HL-60 (cell line): ENCODE data around the gene KDELR3.

Experiments used
- DNase-seq, 2 experiments: peaks; one replicate each; pipeline ENCODE4 v3.0.0-alpha.2; 2010 to 2020; ENCODE audit warnings: low read depth in 1 of 2, low spot score in 1 of 2
- H3K27ac ChIP-seq: fragments of 250-450 bp; sonication (Bioruptor Pico); replicated peaks from 2 replicates; pipeline ENCODE4 v1.5.1; 2020; ENCODE audit warnings: mild to moderate bottlenecking, moderate library complexity
- H3K27me3 ChIP-seq: fragments of 250-450 bp; sonication (Bioruptor Pico); 2 replicates; pipeline ENCODE4 v1.5.1; 2021; ENCODE audit warnings: mild to moderate bottlenecking, moderate library complexity; ENCODE audit not compliant: insufficient read depth, poor library complexity, severe bottlenecking
- H3K4me3 ChIP-seq: replicated peaks from 2 replicates; pipeline ENCODE4 v1.5.1; 2011; ENCODE audit warnings: mild to moderate bottlenecking, control low read depth, low read length; ENCODE audit not compliant: insufficient read depth
- GABPA ChIP-seq: IDR thresholded peaks from 2 replicates; pipeline ENCODE4 v1.6.1; 2012; ENCODE audit warnings: low read depth
- POLR2AphosphoS5 ChIP-seq: IDR thresholded peaks from 2 replicates; pipeline ENCODE4 v1.6.1; 2012; ENCODE audit warnings: low read depth
- SPI1 ChIP-seq: IDR thresholded peaks from 2 replicates; pipeline ENCODE4 v1.6.1; 2012; ENCODE audit warnings: low read depth, mild to moderate bottlenecking, borderline replicate concordance
- TF ChIP-seq, protein P1 (sequence below): IDR thresholded peaks from one replicate; pipeline ENCODE4 v1.5.1; 2011; ENCODE audit warnings: low read length, control low read depth, inconsistent platforms; ENCODE audit not compliant: insufficient read depth
- TF ChIP-seq, protein P2 (sequence below): IDR thresholded peaks from 2 replicates; pipeline ENCODE4 v1.6.1; 2012; ENCODE audit warnings: low read depth; ENCODE audit not compliant: insufficient replicate concordance

The KDELR3 gene

DNA sequence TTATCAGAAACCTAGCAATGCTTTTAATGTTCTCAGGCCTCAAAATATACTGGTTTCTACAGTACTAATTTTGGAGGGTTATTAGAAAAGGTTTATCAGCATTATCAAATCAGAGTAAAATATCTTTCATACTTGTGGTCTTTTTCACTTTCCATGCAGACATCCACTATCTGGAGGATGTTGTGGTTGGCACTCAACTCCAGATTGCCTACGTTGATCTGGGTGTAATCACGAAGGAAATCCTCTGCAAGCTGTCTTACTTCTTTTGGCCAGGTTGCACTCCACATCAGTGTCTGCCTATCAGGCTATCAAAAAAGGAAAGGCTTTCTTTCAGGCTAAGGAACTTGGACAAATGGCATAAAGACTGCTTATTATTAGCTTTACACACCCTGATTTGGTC lies 26.6 kb downstream of the KDELR3 start:
- no peak for DNase-seq
- Histone ChIP-seq H3K27me3 (no peaks in the 10 kb centered on the region), H3K27ac (no peak overlapping the region), H3K4me3 (no peak overlapping the region)
- TF ChIP-seq GABPA (no peak), POLR2AphosphoS5 (no peak), SPI1 (no peak)
- TF ChIP-seq, protein P1, sequence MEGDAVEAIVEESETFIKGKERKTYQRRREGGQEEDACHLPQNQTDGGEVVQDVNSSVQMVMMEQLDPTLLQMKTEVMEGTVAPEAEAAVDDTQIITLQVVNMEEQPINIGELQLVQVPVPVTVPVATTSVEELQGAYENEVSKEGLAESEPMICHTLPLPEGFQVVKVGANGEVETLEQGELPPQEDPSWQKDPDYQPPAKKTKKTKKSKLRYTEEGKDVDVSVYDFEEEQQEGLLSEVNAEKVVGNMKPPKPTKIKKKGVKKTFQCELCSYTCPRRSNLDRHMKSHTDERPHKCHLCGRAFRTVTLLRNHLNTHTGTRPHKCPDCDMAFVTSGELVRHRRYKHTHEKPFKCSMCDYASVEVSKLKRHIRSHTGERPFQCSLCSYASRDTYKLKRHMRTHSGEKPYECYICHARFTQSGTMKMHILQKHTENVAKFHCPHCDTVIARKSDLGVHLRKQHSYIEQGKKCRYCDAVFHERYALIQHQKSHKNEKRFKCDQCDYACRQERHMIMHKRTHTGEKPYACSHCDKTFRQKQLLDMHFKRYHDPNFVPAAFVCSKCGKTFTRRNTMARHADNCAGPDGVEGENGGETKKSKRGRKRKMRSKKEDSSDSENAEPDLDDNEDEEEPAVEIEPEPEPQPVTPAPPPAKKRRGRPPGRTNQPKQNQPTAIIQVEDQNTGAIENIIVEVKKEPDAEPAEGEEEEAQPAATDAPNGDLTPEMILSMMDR: no peak
- TF ChIP-seq, protein P2, sequence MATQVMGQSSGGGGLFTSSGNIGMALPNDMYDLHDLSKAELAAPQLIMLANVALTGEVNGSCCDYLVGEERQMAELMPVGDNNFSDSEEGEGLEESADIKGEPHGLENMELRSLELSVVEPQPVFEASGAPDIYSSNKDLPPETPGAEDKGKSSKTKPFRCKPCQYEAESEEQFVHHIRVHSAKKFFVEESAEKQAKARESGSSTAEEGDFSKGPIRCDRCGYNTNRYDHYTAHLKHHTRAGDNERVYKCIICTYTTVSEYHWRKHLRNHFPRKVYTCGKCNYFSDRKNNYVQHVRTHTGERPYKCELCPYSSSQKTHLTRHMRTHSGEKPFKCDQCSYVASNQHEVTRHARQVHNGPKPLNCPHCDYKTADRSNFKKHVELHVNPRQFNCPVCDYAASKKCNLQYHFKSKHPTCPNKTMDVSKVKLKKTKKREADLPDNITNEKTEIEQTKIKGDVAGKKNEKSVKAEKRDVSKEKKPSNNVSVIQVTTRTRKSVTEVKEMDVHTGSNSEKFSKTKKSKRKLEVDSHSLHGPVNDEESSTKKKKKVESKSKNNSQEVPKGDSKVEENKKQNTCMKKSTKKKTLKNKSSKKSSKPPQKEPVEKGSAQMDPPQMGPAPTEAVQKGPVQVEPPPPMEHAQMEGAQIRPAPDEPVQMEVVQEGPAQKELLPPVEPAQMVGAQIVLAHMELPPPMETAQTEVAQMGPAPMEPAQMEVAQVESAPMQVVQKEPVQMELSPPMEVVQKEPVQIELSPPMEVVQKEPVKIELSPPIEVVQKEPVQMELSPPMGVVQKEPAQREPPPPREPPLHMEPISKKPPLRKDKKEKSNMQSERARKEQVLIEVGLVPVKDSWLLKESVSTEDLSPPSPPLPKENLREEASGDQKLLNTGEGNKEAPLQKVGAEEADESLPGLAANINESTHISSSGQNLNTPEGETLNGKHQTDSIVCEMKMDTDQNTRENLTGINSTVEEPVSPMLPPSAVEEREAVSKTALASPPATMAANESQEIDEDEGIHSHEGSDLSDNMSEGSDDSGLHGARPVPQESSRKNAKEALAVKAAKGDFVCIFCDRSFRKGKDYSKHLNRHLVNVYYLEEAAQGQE: no peak

DNA sequence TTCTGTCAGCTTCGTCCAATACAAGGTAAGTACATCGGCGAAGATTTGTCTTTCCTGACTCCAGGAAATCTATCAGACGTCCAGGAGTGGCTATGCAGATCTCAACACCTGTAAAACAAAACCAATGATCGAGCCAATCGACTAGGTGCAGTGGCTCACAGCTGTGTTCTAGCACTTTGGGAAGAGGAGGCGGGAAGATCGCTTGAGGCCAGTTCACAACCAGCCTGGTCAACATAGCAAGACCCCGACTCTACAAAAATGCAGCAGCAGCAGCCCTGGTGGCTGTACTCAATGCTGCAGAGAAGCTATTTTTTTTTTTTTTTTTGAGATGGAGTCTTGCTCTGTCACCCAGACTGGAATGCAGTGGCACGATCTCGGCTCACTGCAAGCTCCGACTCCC lies 27.0 kb downstream of the KDELR3 start:
- H3K27me3 ChIP-seq: no peaks in the 10 kb centered on the region
- TF ChIP-seq, protein P2: no peak
- no peak overlapping the region for H3K27ac ChIP-seq
- no peak overlapping the region for H3K4me3 ChIP-seq
- no peak for DNase-seq

DNA sequence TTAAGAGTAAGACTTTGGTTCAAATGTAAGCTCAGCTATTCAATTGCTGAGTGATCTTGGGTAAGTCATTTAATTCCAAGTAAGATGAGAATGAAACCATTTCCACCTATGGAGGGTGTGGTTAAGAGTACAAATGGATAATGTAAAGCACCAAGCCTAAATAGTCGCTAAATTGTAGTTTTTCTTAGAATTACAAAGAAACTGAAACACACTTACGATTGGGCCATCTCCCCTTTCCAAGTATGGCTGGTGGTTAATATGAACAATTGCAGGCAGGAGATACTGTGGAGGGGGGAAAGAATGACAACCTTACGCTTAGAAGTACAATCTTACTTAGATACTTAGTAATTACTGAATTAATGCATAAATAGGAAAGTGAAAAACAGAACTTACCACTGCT lies 30.0 kb downstream of the KDELR3 start:
- TF ChIP-seq, protein P1: no peak
- TF ChIP-seq, protein P2: no peak
- no peak for TF ChIP-seq SPI1
- no peak for TF ChIP-seq POLR2AphosphoS5
- no peak for TF ChIP-seq GABPA
- Histone ChIP-seq H3K4me3 (no peak overlapping the region), H3K27me3 (no peaks in the 10 kb centered on the region), H3K27ac (no peak overlapping the region)
- DNase-seq: no peak
